HG03066 (cell line): ENCODE results near the gene SH3D19.
"Not testable (repeated sequence)": the region's sequence is repeated elsewhere in the genome, so short reads cannot be mapped to it uniquely, and the experiment has no call there.

ENCODE experiments used
- ATAC-seq: cut with Tn5 transposase; IDR thresholded peaks from one replicate; pipeline ENCODE4 v1.9.1; 2021; ENCODE audit warnings: low read depth; ENCODE audit not compliant: unreplicated experiment

Gene SH3D19

DNA sequence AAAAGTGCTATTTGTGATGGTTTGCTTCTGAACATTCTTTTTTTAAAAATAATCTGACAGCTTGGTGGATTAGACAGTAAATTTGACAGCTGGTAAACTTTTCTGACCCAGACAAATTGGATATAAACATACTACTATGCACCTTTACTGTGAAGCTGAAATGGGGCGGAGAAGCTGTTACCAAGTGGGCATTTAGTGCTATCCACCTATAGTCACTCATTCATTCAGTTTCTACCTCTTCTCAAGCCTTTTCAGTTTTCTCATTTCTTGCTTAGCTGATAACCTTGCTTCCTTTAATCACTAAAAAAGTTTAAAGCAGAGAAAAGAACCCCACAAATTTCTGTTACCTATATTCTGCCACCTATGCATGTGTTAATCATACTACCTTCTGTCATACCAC lies 220.8 kb downstream of the SH3D19 start:
- no peak for ATAC-seq

DNA sequence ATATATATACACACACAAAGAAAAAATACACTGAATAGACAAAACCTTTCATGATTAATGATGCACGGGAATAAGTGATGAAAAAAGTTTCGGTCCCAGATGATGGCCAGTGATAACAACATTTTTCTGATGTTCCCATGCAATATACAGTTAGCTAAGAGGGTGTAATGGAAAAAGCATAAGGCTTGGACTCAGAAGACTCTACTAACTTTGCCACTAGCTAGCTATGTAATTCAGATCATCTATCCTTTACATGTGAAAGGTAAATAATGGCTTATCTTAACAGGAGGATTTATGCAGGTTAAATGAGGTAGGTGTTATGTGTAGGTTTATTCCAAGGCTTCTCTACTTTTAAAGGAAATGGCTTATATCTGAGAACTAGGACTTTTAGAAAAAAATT lies 221.6 kb downstream of the SH3D19 start:
- ATAC-seq: no peak

- ATAC-seq: no peak
Measured at GRCh38 chr4:151100531-151100930, 224.9 kb downstream of the SH3D19 start.

- peak; percentile 1 for ATAC-seq
Measured at GRCh38 chr4:151099976-151100417, 225.4 kb downstream of the SH3D19 start.

DNA sequence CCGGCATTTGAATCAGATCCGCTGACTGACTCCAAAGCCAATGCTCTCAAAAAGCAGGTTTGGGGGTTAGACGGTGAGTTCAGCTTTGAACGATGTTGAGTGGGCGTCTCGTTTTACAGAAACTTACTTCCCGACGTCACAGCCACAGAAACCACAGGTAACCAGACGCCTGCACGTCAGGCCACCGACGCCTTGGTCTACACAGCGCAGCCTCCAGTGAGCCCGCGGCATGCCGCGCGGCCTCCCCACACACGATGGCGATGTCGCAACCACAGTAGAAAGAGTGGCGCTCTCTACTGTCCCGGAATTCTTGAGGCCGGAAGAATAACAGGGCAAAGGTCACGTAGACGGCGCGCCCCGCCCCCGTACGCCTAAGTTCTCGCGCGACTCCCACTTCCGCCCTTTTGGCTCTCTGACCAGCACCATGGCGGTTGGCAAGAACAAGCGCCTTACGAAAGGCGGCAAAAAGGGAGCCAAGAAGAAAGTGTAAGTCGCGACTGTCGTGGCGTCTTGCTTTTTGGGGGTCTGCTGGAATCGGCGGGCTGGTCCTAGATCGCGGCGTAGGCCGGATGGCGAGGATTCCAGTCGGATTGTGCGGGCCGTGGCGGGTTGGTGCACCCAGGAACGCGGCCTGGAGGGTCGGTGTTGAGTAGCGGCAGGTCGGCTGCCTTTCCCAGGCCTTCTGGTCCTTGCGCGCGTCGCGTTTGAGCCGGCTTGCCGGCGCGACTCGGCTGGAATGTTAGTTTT lies 226.0 kb downstream of the SH3D19 start, which contains the start of gene RPS3A:
Gene RPS3A (plus strand): TSS at position 400 of the 747 bp plus-strand sequence. CDS start 25 bp downstream, at position 425.
- ATAC-seq: peak; percentile 91

GRCh38 chr4:151098979-151099228 lies 226.5 kb downstream of the SH3D19 start:
- ATAC-seq: no peak

GRCh38 chr4:151097759-151098158 lies 227.6 kb downstream of the SH3D19 start:
- no peak for ATAC-seq

- no peak for ATAC-seq
Measured at GRCh38 chr4:151095142-151095541, 230.3 kb downstream of the SH3D19 start.

DNA sequence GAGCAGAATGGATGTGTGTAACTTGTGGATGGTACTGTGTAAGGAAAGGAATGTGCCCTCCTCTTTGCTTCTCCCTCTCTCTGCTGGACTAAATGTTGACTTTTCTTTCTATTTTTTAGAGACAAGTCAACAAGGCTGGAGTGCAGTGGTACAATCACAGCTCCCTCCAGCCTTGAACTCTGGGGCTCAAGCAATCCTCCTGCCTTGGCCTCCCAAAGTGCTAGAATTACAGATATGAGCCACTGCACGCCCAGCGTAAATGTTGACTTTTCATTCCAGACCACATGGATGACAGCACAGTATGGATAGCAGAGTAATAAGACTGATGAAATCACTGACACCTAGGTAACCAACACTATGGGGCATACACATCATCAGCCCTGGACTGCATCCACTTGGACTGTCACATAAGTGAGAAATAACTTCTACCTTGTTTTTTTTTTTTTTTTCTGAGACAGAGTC lies 231.1 kb downstream of the SH3D19 start:
- ATAC-seq: no peak

GRCh38 chr4:151093203-151093602 lies 232.2 kb downstream of the SH3D19 start:
- ATAC-seq: no peak

DNA sequence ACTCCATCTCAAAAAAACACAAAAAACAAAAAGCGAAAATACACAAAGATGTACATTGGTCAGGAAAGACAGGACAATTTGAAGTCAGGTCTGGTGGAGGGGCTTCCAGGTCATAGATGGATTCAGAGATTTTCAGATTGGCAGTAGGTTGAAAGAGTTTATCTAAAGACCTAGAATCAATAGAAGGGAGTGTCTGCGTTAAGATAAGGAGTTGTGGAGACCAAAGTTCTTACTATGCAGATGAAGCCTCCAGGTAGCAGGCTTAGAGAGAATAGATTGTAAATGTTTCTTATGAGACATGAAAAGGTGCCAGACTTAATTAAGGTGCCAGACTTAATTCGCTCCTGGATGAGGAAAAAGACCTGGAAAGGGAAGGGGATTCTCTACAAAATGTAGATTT lies 232.9 kb downstream of the SH3D19 start:
- no peak for ATAC-seq

DNA sequence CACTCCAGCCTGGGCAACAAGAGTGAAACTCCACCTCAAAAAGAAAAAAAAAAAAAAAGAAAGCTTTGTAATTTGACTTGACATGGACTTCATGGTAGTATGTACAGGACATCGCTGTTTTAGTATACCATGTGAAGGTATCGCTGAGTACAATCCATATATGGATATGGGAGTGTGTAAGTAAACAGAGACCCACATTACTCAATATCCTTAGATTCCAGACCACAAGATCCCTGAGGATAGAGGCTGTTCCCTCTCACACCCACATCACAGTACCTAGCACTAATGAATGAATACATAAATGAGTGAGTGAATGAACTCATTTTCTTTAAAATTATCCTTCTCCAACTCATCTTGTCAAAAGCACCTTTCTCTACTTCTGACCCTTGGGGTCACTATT lies 234.4 kb downstream of the SH3D19 start:
- ATAC-seq: no peak

DNA sequence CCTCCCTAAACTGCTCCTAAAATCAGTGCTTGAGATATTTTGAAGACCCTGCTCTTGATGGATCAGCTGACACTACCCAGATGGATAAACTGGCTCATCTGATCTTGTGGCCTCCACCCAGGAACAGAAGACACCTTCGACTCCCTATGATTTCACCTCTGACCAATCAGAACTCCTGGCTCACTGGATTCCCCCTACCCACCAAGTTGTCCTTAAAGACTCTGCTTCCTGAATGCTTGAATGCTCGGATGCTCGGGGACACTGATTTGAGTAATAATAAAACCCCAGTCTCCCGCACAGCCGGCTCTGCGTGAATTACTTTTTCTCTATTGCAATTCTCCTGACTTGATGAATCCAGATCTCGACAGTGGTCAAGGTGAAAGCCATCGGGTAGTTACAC lies 237.9 kb downstream of the SH3D19 start:
- ATAC-seq: no peak

- ATAC-seq: not testable (repeated sequence)
Measured at GRCh38 chr4:151077978-151078377, 247.4 kb downstream of the SH3D19 start.

DNA sequence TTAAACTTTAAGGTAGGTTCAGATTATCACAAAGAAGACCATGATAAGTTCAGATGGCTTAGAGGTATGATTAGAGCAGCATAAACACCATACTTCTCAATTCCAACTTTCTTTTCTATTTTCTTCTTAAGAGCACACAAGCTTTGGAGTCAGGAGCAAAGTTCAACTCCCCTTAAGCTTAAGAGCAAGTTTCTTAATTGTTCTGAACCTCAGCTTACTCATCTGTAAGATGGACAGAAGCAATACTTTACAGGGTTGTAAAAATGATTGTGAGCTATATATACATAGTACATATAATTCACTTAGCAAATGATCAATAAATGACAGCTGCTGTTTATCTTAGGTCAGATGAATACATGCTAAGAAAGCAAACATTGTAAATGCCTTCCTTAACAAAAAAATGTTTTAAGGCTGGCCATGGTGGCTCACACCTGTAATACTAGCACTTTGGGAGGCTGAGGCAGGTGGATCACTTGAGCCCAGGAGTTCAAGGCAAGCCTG lies 250.9 kb downstream of the SH3D19 start:
- no peak for ATAC-seq
